ENCODE measurements around the gene HOMER3.

HOMER3 gene

GRCh38 chr19:18893587-18894253, 47.3 kb downstream of the HOMER3 start:
- no peak for DNase-seq
- no peaks in the 10 kb centered on the region; the same call in none of the 2 replicates for H3K36me3 ChIP-seq
- no peak for TF ChIP-seq CTCF (IDR thresholded peaks at IDR 0.05; ENCODE audit: low read depth, low read length)

GRCh38 chr19:18889949-18890745, 50.9 kb downstream of the HOMER3 start:
- H3K27me3 ChIP-seq (ENCODE audit: insufficient read depth, low read depth, severe bottlenecking) = no peaks in the 10 kb centered on the region
- peaks cover 7% of the 10 kb centered on the region for H3K36me3 ChIP-seq
- H3K4me3 ChIP-seq (ENCODE audit: low read depth, low read length) = no peak overlapping the region
- no peak for DNase-seq
- no peaks in the 10 kb centered on the region for H3K9me3 ChIP-seq (ENCODE audit: severe bottlenecking)
- no peak overlapping the region for H3K27ac ChIP-seq
- no peak for TF ChIP-seq CTCF (IDR thresholded peaks at IDR 0.05; ENCODE audit: low read depth, low read length)

More at GRCh38 chr19:18893587-18894253, 47.3 kb downstream of the HOMER3 start:
- Histone ChIP-seq H3K9me3 (ENCODE audit: severe bottlenecking) (no peaks in the 10 kb centered on the region), H3K27ac (no peak overlapping the region), H3K4me3 (ENCODE audit: low read depth, low read length) (no peak overlapping the region), H3K27me3 (ENCODE audit: insufficient read depth, low read depth, severe bottlenecking) (no peaks in the 10 kb centered on the region)

- Histone ChIP-seq H3K4me3 (ENCODE audit: low read depth, low read length) (no peak overlapping the region), H3K36me3 (peaks cover 15% of the 10 kb centered on the region), H3K27ac (no peak overlapping the region), H3K27me3 (ENCODE audit: insufficient read depth, low read depth, severe bottlenecking) (no peaks in the 10 kb centered on the region), H3K9me3 (ENCODE audit: severe bottlenecking) (no peaks in the 10 kb centered on the region)
- no peak for DNase-seq
- TF ChIP-seq CTCF (IDR thresholded peaks at IDR 0.05; ENCODE audit: low read depth, low read length) = no peak
These were observed 54.0 kb downstream of the HOMER3 start for GRCh38 chr19:18886972-18887371.

- TF ChIP-seq CTCF (IDR thresholded peaks at IDR 0.05; ENCODE audit: low read depth, low read length) = no peak
- DNase-seq = no peak
- Histone ChIP-seq H3K36me3 (peaks cover 35% of the 10 kb centered on the region), H3K27me3 (ENCODE audit: insufficient read depth, low read depth, severe bottlenecking) (no peaks in the 10 kb centered on the region), H3K9me3 (ENCODE audit: severe bottlenecking) (no peaks in the 10 kb centered on the region), H3K27ac (no peak overlapping the region), H3K4me3 (ENCODE audit: low read depth, low read length) (no peak overlapping the region)
These were observed 57.3 kb downstream of the HOMER3 start for GRCh38 chr19:18883526-18884304.

GRCh38 chr19:18881491-18881890, 59.5 kb downstream of the HOMER3 start:
- H3K27ac ChIP-seq = no peak overlapping the region
- peaks cover 9% of the 10 kb centered on the region for H3K9me3 ChIP-seq (ENCODE audit: severe bottlenecking)
- no peaks in the 10 kb centered on the region for H3K27me3 ChIP-seq (ENCODE audit: insufficient read depth, low read depth, severe bottlenecking)
- peaks cover 46% of the 10 kb centered on the region for H3K36me3 ChIP-seq
- DNase-seq = no peak
- H3K4me3 ChIP-seq (ENCODE audit: low read depth, low read length) = no peak overlapping the region
- no peak for TF ChIP-seq CTCF (IDR thresholded peaks at IDR 0.05; ENCODE audit: low read depth, low read length)

All from WERI-Rb-1 (cell line).